Subcutaneous adipose tissue (tissue), 4 donors: ENCODE data around the gene PRKG1. TPM values are rescaled to one million over a fixed set of nuclear protein-coding genes. Genes with fewer than 3 reads are reported as not detected.

ENCODE experiments used
- CTCF ChIP-seq: fragments of 450-650 bp; IDR thresholded peaks from one replicate; pipeline ENCODE4 v1.5.1; 2016; ENCODE audit warnings: low read depth, mild to moderate bottlenecking, control low read depth, antibody characterized with exemption, moderate library complexity
- total RNA-seq, 4 donors: library from RNA; depleted of rRNA; stranded (reverse); fragments of >200 nt; gene quantifications; one replicate each; pipeline ENCODE4 v1.1.0, GENCODE V29; 2016

Gene PRKG1
- total RNA-seq, 4 donors from 2014 or later = 7.6 to 17.2 (median 10.7) TPM

- no peak for TF ChIP-seq CTCF
Measured at GRCh38 chr10:51532044-51532443, 457.8 kb downstream of the PRKG1 start.

GRCh38 chr10:51542853-51543252 lies 468.6 kb downstream of the PRKG1 start:
- no peak for TF ChIP-seq CTCF

GRCh38 chr10:51544933-51545332 lies 470.6 kb downstream of the PRKG1 start:
- no peak for TF ChIP-seq CTCF

- TF ChIP-seq CTCF = no peak
Measured at GRCh38 chr10:51547941-51548340, 473.7 kb downstream of the PRKG1 start.

- no peak for TF ChIP-seq CTCF
Measured at GRCh38 chr10:51552879-51553278, 478.6 kb downstream of the PRKG1 start.

GRCh38 chr10:51564896-51565510 lies 490.7 kb downstream of the PRKG1 start:
- TF ChIP-seq CTCF = no peak

- no peak for TF ChIP-seq CTCF
Measured at GRCh38 chr10:51567271-51567670, 493.0 kb downstream of the PRKG1 start.
